ENCODE measurements around the gene LILRA6.
"Not testable (repeated sequence)": the region's sequence is repeated elsewhere in the genome, so short reads cannot be mapped to it uniquely, and the experiment has no call there.

The LILRA6 gene

DNA sequence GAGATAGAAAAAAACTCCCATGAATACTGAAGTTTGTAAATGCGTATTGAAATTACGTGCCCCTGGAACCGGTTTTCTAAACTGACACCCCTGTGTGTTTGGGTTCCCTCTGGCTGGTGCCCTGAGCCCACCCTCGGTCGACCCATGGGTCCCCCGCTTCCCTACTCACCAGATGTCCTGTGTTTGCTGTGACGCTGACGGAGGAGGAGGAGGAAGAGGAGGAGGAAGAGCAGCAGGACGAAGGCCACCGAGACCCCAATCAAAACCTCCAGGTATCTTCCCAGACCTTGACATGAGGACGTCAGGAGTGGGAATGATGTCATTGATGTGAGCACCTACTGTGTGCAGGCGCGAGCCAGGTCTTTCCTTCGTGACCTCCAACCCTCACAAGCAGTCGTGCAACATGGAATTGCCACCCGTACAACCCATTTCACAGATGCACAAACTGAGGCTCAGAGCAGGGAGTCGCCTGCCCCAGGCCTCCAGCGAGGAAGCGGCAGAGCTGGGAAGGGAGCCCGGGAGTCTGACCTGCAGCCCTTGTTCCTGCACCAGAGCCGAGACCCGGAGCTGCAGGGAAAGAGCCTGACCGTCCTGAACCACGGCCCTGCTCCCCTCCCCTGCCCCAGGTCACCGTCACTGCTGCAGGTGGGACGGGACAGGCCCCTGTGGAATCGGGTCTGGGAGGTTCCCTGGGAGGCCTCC is 23.5 kb downstream of the LILRA6 start:
- no peak for DNase-seq (ENCODE audit: extremely low read depth, low read depth)
- TF ChIP-seq CTCF (IDR thresholded peaks at IDR 0.05; ENCODE audit: low read depth, low read length): no peak

- no peak for TF ChIP-seq CTCF (IDR thresholded peaks at IDR 0.05; ENCODE audit: low read depth, low read length)
- no peak for DNase-seq (ENCODE audit: extremely low read depth, low read depth)
Measured at GRCh38 chr19:54218259-54218658, 24.3 kb downstream of the LILRA6 start.

GRCh38 chr19:54217517-54218247 is 24.9 kb downstream of the LILRA6 start:
- DNase-seq (ENCODE audit: extremely low read depth, low read depth): not testable (repeated sequence)

DNA sequence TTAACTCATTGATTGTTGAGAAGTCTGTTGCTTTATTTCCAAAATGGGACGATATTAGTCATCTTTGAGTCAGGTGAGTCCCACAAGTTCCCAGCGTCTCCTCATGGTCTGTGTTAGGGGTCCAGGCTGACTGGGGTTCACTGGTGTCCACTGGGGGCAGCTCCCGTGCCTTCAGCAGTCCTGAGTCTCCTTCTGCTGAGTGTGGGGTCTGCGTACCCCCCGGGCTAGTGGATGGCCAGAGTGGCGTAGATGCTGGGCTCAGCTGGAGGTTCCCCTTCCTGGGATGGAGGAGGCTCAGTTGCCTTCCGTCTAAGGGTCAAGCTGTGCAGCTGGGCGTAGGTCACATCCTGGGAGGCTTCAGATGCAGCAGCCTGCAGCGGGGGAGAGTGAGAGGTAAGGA is 25.7 kb downstream of the LILRA6 start:
- DNase-seq (ENCODE audit: extremely low read depth, low read depth): no peak
- no peak for TF ChIP-seq CTCF (IDR thresholded peaks at IDR 0.05; ENCODE audit: low read depth, low read length)

GRCh38 chr19:54214734-54215133 is 27.9 kb downstream of the LILRA6 start:
- DNase-seq (ENCODE audit: extremely low read depth, low read depth): not testable (repeated sequence)

- not testable (repeated sequence) for DNase-seq (ENCODE audit: extremely low read depth, low read depth)
Measured at GRCh38 chr19:54214217-54214616, 28.4 kb downstream of the LILRA6 start.

DNA sequence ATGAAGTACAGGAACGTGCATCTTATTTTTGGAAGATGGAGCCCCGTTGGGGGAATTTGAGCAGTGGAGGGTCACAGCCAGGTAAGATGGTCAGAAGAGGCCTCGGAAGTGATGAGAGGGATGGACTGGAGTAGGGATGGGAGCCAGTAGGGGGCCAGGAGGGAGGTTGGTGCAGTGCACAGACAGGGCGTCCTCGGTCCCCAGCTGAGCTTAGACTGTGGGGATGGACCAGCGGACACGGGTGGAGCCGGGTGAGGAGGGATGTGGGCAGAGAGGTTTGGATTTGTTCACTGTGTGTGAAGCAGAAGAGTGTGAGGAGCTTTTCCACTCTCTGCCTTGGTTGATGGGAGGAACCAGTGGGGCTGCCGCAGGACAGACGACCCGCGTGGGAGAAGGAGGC is 31.4 kb downstream of the LILRA6 start:
- no peak for TF ChIP-seq CTCF (IDR thresholded peaks at IDR 0.05; ENCODE audit: low read depth, low read length)
- no peak for DNase-seq (ENCODE audit: extremely low read depth, low read depth)

DNA sequence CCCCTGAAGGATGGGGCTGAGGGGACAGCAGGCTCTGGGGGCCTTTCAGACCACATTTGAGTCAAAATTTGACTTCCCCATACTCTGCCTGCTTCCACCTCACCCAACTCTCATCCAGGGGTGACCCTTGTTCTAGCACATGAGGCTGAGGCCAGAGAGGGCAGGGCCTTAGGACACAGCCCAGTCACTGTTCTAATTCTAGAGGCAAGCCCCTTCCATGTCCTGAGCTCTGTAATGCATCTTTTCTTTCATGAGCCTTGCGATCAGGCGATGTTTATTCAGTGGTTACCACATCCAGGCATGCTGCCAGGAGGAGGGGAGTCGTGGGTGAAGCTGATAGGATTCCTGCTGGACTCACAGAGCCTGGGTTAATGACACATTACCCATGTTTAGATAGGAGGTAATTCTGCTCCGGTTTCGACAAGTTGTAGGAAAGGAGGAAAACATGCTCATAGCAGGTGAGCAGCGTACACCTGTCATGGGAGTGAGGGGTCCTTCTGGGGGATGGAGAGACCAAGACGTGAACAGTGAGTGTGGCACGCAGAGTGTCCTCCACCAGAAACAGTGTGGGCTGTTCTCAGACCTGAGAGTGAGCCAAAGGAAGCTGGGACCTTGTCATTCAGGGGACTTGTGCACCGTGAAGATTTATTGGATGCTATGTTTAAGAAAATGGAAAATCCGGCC is 32.6 kb downstream of the LILRA6 start:
- no peak for TF ChIP-seq CTCF (IDR thresholded peaks at IDR 0.05; ENCODE audit: low read depth, low read length)
- peak; percentile 93 for DNase-seq (ENCODE audit: extremely low read depth, low read depth)
